SU-DHL-6 (cell line): ENCODE measurements around the gene AMER3.

ENCODE experiments used
- EZH2phosphoT487 ChIP-seq: fragments of 200-600 bp; sonication (generic), shearing (Covaris generic); conservative IDR thresholded peaks from 2 replicates; pipeline ENCODE4 v1.6.1; 2018; ENCODE audit warnings: mild to moderate bottlenecking, antibody characterized with exemption, low read length, moderate library complexity, mixed read lengths
- TF ChIP-seq, protein P1 (sequence below): fragments of 200-600 bp; sonication (generic); IDR thresholded peaks from one replicate; pipeline ENCODE4 v1.5.1; 2017; ENCODE audit warnings: antibody characterized with exemption, mild to moderate bottlenecking, low read length, moderate library complexity; ENCODE audit not compliant: insufficient read depth, poor library complexity, severe bottlenecking

DNA sequence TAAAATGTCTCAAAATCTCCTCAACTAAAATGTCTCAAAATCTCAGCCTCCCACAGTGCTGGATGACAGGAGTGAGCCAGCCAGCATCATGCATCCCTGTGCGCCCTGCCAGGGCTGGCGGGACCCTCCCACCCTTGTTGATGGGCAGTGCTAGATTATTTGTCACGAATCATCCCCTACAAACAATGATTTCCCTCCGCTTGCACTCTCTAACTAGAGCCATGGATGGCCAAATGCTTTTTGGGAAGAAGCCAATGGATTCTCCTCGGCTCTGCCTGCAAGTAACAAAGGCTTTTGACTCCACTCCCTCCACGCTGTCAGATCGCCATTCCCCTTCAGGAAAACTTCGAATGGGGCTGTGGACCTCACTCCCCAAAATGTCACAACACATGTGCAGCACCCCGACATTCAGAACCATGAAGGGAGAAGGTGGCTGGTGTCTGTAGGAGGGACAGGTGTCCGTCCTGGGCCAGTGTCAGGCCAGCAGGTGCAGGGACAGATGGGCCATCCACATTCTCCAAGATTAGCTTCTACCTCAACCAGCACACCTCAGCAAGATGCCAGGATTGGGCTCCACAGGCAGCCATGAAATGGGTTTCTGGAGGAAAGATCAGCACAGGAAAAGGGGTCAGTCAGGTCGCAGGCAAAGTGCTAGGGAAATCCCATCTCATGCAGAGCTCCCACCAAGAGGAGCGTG lies 11.5 kb downstream of the AMER3 start:
- TF ChIP-seq, protein P1, sequence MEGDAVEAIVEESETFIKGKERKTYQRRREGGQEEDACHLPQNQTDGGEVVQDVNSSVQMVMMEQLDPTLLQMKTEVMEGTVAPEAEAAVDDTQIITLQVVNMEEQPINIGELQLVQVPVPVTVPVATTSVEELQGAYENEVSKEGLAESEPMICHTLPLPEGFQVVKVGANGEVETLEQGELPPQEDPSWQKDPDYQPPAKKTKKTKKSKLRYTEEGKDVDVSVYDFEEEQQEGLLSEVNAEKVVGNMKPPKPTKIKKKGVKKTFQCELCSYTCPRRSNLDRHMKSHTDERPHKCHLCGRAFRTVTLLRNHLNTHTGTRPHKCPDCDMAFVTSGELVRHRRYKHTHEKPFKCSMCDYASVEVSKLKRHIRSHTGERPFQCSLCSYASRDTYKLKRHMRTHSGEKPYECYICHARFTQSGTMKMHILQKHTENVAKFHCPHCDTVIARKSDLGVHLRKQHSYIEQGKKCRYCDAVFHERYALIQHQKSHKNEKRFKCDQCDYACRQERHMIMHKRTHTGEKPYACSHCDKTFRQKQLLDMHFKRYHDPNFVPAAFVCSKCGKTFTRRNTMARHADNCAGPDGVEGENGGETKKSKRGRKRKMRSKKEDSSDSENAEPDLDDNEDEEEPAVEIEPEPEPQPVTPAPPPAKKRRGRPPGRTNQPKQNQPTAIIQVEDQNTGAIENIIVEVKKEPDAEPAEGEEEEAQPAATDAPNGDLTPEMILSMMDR: no peak
- TF ChIP-seq EZH2phosphoT487: no peak
